Neural cell (in vitro differentiated cells): ENCODE measurements around the gene ZNF644. TPM values are rescaled to one million over a fixed set of nuclear protein-coding genes. Genes with fewer than 3 reads are reported as not detected.

Experiments
- H2AFZ ChIP-seq: fragments of 200-600, 300-800 bp; sonication (generic), shearing (Covaris generic); 2 replicates; pipeline ENCODE4 v1.6.0; 2014; ENCODE audit warnings: low read depth, mild to moderate bottlenecking, antibody characterized with exemption, low read length, moderate library complexity
- H3F3A ChIP-seq: fragments of 200-600 bp; shearing (Covaris generic); 2 replicates; pipeline ENCODE4 v1.6.1; 2016; ENCODE audit warnings: mild to moderate bottlenecking, moderate library complexity, mixed read lengths, antibody characterized with exemption, low read length; ENCODE audit not compliant: insufficient read depth, poor library complexity, severe bottlenecking
- H3K27ac ChIP-seq: fragments of 200-600, 300-800 bp; sonication (generic), shearing (Covaris generic); 2 replicates; pipeline ENCODE4 v1.5.1; 2014; ENCODE audit warnings: mild to moderate bottlenecking, low read length, moderate library complexity
- H3K27me3 ChIP-seq: fragments of 300-800, 200-600 bp; sonication (generic), shearing (Covaris generic); 2 replicates; pipeline ENCODE4 v1.6.0; 2014; ENCODE audit warnings: mild to moderate bottlenecking, low read depth, low read length, moderate library complexity; ENCODE audit not compliant: insufficient read depth
- H3K36me3 ChIP-seq: fragments of 300-800, 200-600 bp; sonication (generic), shearing (Covaris generic); 2 replicates; pipeline ENCODE4 v1.5.1; 2014; ENCODE audit warnings: mild to moderate bottlenecking, antibody characterized with exemption, low read length, moderate library complexity; ENCODE audit not compliant: insufficient read depth
- H3K4me2 ChIP-seq: fragments of 300-800, 200-600 bp; sonication (generic), shearing (Covaris generic); 2 replicates; pipeline ENCODE4 v1.6.0; 2014; ENCODE audit warnings: mild to moderate bottlenecking, low read length
- H3K4me3 ChIP-seq: fragments of 300-800, 200-600 bp; sonication (generic), shearing (Covaris generic); 2 replicates; pipeline ENCODE4 v1.5.1; 2014; ENCODE audit warnings: mild to moderate bottlenecking, low read length, moderate library complexity
- H3K79me2 ChIP-seq: fragments of 200-600 bp; shearing (Covaris generic); replicated peaks from 2 replicates; pipeline ENCODE4 v1.6.0; 2014; ENCODE audit warnings: mild to moderate bottlenecking, low read length, moderate library complexity; ENCODE audit not compliant: insufficient read depth
- H3K9ac ChIP-seq: fragments of 300-800, 200-600 bp; sonication (generic), shearing (Covaris generic); 2 replicates; pipeline ENCODE4 v1.6.1; 2016; ENCODE audit warnings: mild to moderate bottlenecking, low read length, mixed read lengths
- H3K9me2 ChIP-seq: fragments of 200-600 bp; shearing (Covaris generic); 2 replicates; pipeline ENCODE4 v1.6.1; 2016; ENCODE audit warnings: mild to moderate bottlenecking, low read length, mixed read lengths; ENCODE audit not compliant: insufficient read depth
- H3K9me3 ChIP-seq: fragments of 200-600, 300-800 bp; sonication (generic), shearing (Covaris generic); 2 replicates; pipeline ENCODE4 v1.6.1; 2016; ENCODE audit warnings: mild to moderate bottlenecking, mixed run types, low read length, moderate library complexity, mixed read lengths
- H4K20me1 ChIP-seq: fragments of 200-600 bp; shearing (Covaris generic); 2 replicates; pipeline ENCODE4 v1.6.1; 2016; ENCODE audit warnings: mild to moderate bottlenecking, mixed run types; ENCODE audit not compliant: insufficient read depth
- CTCF ChIP-seq: fragments of 450-650 bp; IDR thresholded peaks from 2 replicates; pipeline ENCODE4 v1.5.1; 2014; ENCODE audit warnings: antibody characterized with exemption, mild to moderate bottlenecking, moderate library complexity; ENCODE audit not compliant: poor library complexity, severe bottlenecking
- EP300 ChIP-seq: fragments of 450-650 bp; conservative IDR thresholded peaks from 2 replicates; pipeline ENCODE4 v1.6.1; 2014; ENCODE audit warnings: antibody characterized with exemption, mild to moderate bottlenecking, moderate library complexity; ENCODE audit not compliant: poor library complexity, severe bottlenecking
- EZH2 ChIP-seq: fragments of 200-600, 300-800 bp; shearing (Covaris generic), sonication (generic); IDR thresholded peaks from 2 replicates; pipeline ENCODE4 v1.6.1; 2014; ENCODE audit warnings: antibody characterized with exemption, low read length, borderline replicate concordance, mild to moderate bottlenecking; ENCODE audit not compliant: insufficient read depth, poor library complexity, severe bottlenecking
- MXI1 ChIP-seq: fragments of 450-650 bp; conservative IDR thresholded peaks from 2 replicates; pipeline ENCODE4 v1.6.1; 2014; ENCODE audit warnings: antibody characterized with exemption, mild to moderate bottlenecking; ENCODE audit not compliant: poor library complexity, severe bottlenecking
- POLR2AphosphoS5 ChIP-seq: IDR thresholded peaks from 2 replicates; pipeline ENCODE4 v1.6.1; 2012
- RAD21 ChIP-seq: fragments of 450-650 bp; conservative IDR thresholded peaks from 2 replicates; pipeline ENCODE4 v1.6.1; 2014; ENCODE audit warnings: antibody characterized with exemption, mild to moderate bottlenecking, moderate library complexity
- REST ChIP-seq: IDR thresholded peaks from 2 replicates; pipeline ENCODE4 v1.6.1; 2012; ENCODE audit warnings: borderline replicate concordance
- SMC3 ChIP-seq: fragments of 450-650 bp; conservative IDR thresholded peaks from 2 replicates; pipeline ENCODE4 v1.6.1; 2014; ENCODE audit warnings: antibody characterized with exemption, mild to moderate bottlenecking, moderate library complexity; ENCODE audit not compliant: poor library complexity
- TAF1 ChIP-seq: IDR thresholded peaks from 2 replicates; pipeline ENCODE4 v1.6.1; 2012; ENCODE audit warnings: low read depth
- polyA plus RNA-seq: library from polyadenylated mRNA; depleted of rRNA; stranded (reverse); fragments of >200 nt; gene quantifications from 2 replicates; pipeline ENCODE4 v1.2.3, GENCODE V29; 2014

Gene ZNF644
- polyA plus RNA-seq, 1 donor from 2014 or later: 71.7 TPM

- Histone ChIP-seq H3K79me2 (peaks cover 96% of the 10 kb centered on the region), H4K20me1 (no peaks in the 10 kb centered on the region), H3K4me3 (no peak overlapping the region)
Measured at GRCh38 chr1:91011726-91012125, 10.1 kb downstream of the ZNF644 start.

GRCh38 chr1:91007827-91008226, 14.0 kb downstream of the ZNF644 start:
- no peak overlapping the region for H3K9ac ChIP-seq
- no peaks in the 10 kb centered on the region for H3K36me3 ChIP-seq
- H3K79me2 ChIP-seq: peaks cover 91% of the 10 kb centered on the region
- H4K20me1 ChIP-seq: no peaks in the 10 kb centered on the region
- no peak overlapping the region for H2AFZ ChIP-seq
- no peak overlapping the region for H3K27ac ChIP-seq
- H3F3A ChIP-seq: no peaks in the 10 kb centered on the region
- no peaks in the 10 kb centered on the region for H3K9me2 ChIP-seq
- H3K4me3 ChIP-seq: no peak overlapping the region
- H3K9me3 ChIP-seq: no peaks in the 10 kb centered on the region
- H3K27me3 ChIP-seq: no peaks in the 10 kb centered on the region
- H3K4me2 ChIP-seq: no peak overlapping the region
- no peak for TF ChIP-seq RAD21
- no peak for TF ChIP-seq MXI1
- TF ChIP-seq POLR2AphosphoS5: no peak
- no peak for TF ChIP-seq EZH2
- TF ChIP-seq EP300: no peak
- no peak for TF ChIP-seq TAF1
- no peak for TF ChIP-seq CTCF
- TF ChIP-seq SMC3: no peak

More at GRCh38 chr1:91011726-91012125, 10.1 kb downstream of the ZNF644 start:
- no peaks in the 10 kb centered on the region for H3F3A ChIP-seq
- no peak overlapping the region for H2AFZ ChIP-seq
- no peak overlapping the region for H3K4me2 ChIP-seq
- H3K27me3 ChIP-seq: no peaks in the 10 kb centered on the region
- H3K27ac ChIP-seq: no peak overlapping the region
- no peak overlapping the region for H3K9ac ChIP-seq
- no peak for TF ChIP-seq RAD21
- TF ChIP-seq POLR2AphosphoS5: no peak
- no peak for TF ChIP-seq CTCF
- no peak for TF ChIP-seq REST
- TF ChIP-seq TAF1: no peak
- no peak for TF ChIP-seq SMC3
- no peak for TF ChIP-seq MXI1
- no peak for TF ChIP-seq EZH2
- TF ChIP-seq EP300: no peak
- H3K36me3 ChIP-seq: no peaks in the 10 kb centered on the region
- no peaks in the 10 kb centered on the region for H3K9me3 ChIP-seq
- no peaks in the 10 kb centered on the region for H3K9me2 ChIP-seq
